GM12878 (cell line): Measurements from ENCODE around the gene PCGF1. TPM values are rescaled to one million over a fixed set of nuclear protein-coding genes. Genes with fewer than 3 reads are reported as not detected.

Source experiments
- ATAC-seq: fragments of 200-7000 bp; cut with Tn5 transposase; 3 replicates; pipeline ENCODE4 v1.9.1; 2020; ENCODE audit warnings: mild to moderate bottlenecking, moderate library complexity
- BruUV-seq: library from RNA; stranded (reverse); fragments of 400-500 nt; replicated peaks from 2 replicates; lab custom pipeline; 2021; lab: Mats Ljungman, UMichigan
- CTCF ChIA-PET: fragments of 300-600 bp; sonication (Branson Sonifier 250); formaldehyde crosslinking; extraction: SDS; loops from one replicate; lab custom pipeline; 2021; ENCODE audit warnings: inconsistent platforms; lab: Yijun Ruan, JAX
- POLR2A ChIA-PET: fragments of 350-600 bp; formaldehyde crosslinking; extraction: SDS; loops from one replicate; lab custom pipeline; 2021; ENCODE audit warnings: inconsistent platforms; lab: Charles Lee
- RAD21 ChIA-PET: fragments of 300-600 bp; sonication (Branson Sonifier 250); formaldehyde crosslinking; loops from one replicate; lab custom pipeline; 2023; ENCODE audit warnings: antibody characterized with exemption; ENCODE audit not compliant: unreplicated experiment; lab: Charles Lee
- SMC1A ChIA-PET: fragments of 300-600 bp; sonication (Branson Sonifier 250); formaldehyde crosslinking; loops from one replicate; lab custom pipeline; 2023; ENCODE audit not compliant: unreplicated experiment, uncharacterized antibody; lab: Charles Lee
- DNase-seq: peaks from one replicate; pipeline ENCODE4 v3.0.0-alpha.2; 2011; ENCODE audit warnings: low read depth, low spot score
- FAIRE-seq: peaks from 3 replicates; lab custom pipeline; 2011; peaks lifted over from hg19 to GRCh38; lab: Jason Lieb, UNC
- H2AFZ ChIP-seq: 2 replicates; pipeline ENCODE4 v1.6.0; 2011; ENCODE audit warnings: low read depth, low read length, control low read depth; ENCODE audit not compliant: control insufficient read depth
- H3K27ac ChIP-seq: 2 replicates; pipeline ENCODE4 v1.5.1; 2011; ENCODE audit warnings: control low read depth; ENCODE audit not compliant: control insufficient read depth, insufficient read depth
- H3K27me3 ChIP-seq, 2 experiments: replicated peaks in 1 of 2; 2 replicates each; pipeline versions ENCODE4 v1.6.0 to v1.6.1; 2011; ENCODE audit warnings: low read length in 1 of 2; ENCODE audit not compliant: control insufficient read depth in 2 of 2, insufficient read depth in 2 of 2
- H3K36me3 ChIP-seq, 2 experiments: 2 replicates each; pipeline ENCODE4 v1.5.1; 2011; ENCODE audit warnings: low read length in 1 of 2; ENCODE audit not compliant: control insufficient read depth in 2 of 2, insufficient read depth in 2 of 2
- H3K4me1 ChIP-seq: 2 replicates; pipeline ENCODE4 v1.6.1; 2011; ENCODE audit warnings: mild to moderate bottlenecking, low read length, moderate library complexity, mixed read lengths; ENCODE audit not compliant: control insufficient read depth, insufficient read depth
- H3K4me2 ChIP-seq: 2 replicates; pipeline ENCODE4 v1.6.0; 2011; ENCODE audit warnings: control low read depth; ENCODE audit not compliant: control insufficient read depth, insufficient read depth
- H3K4me3 ChIP-seq: fragments of 200-600 bp; sonication (generic); 2 replicates; pipeline ENCODE4 v1.5.1; 2016
- H3K79me2 ChIP-seq: 2 replicates; pipeline ENCODE4 v1.6.0; 2011; ENCODE audit warnings: low read length; ENCODE audit not compliant: control insufficient read depth, insufficient read depth
- H3K9ac ChIP-seq: 2 replicates; pipeline ENCODE4 v1.8.0; 2011; ENCODE audit warnings: low read length, control low read depth, mixed read lengths; ENCODE audit not compliant: control insufficient read depth, insufficient read depth
- H3K9me3 ChIP-seq: replicated peaks from 3 replicates; pipeline ENCODE4 v1.5.1; 2011; ENCODE audit warnings: mild to moderate bottlenecking, low read length; ENCODE audit not compliant: control insufficient read depth, insufficient read depth
- H4K20me1 ChIP-seq: 2 replicates; pipeline ENCODE4 v1.6.0; 2011; ENCODE audit not compliant: control insufficient read depth, insufficient read depth
- ASH2L ChIP-seq: fragments of 300-600, 200-600 bp; sonication (generic); IDR thresholded peaks from 2 replicates; pipeline ENCODE4 v1.6.1; 2017; ENCODE audit warnings: low read depth, mild to moderate bottlenecking, borderline replicate concordance
- ATF7 ChIP-seq: fragments of 450-650 bp; IDR thresholded peaks from 2 replicates; pipeline ENCODE4 v1.6.1; 2016; ENCODE audit warnings: low read depth, mild to moderate bottlenecking
- BCL11A ChIP-seq: IDR thresholded peaks from 2 replicates; pipeline ENCODE4 v1.6.1; 2011; ENCODE audit warnings: low read depth, low read length
- EGR1 ChIP-seq, 2 experiments: IDR thresholded peaks; 1 replicate in 1 of 2; 2 replicates in 1 of 2; pipeline ENCODE4 v1.6.1; 2011 to 2012; ENCODE audit warnings: low read depth in 2 of 2, low read length in 2 of 2, borderline replicate concordance in 1 of 2, mild to moderate bottlenecking in 1 of 2, moderate library complexity in 1 of 2
- ETV6 ChIP-seq, 2 experiments: fragments of 450-650 bp in 1 of 2; IDR thresholded peaks in 1 of 2; conservative IDR thresholded peaks in 1 of 2; 2 replicates each; pipeline ENCODE4 v1.6.1; 2014; ENCODE audit warnings: antibody characterized with exemption in 1 of 2, borderline replicate concordance in 1 of 2, low read depth in 1 of 2, mild to moderate bottlenecking in 1 of 2, moderate library complexity in 1 of 2
- EZH2 ChIP-seq: IDR thresholded peaks from 2 replicates; pipeline ENCODE4 v1.6.1; 2012; ENCODE audit warnings: low read depth, mild to moderate bottlenecking, control low read depth, inconsistent platforms, low read length, borderline replicate concordance; ENCODE audit not compliant: control insufficient read depth
- MEF2A ChIP-seq: IDR thresholded peaks from 2 replicates; pipeline ENCODE4 v1.6.1; 2011; ENCODE audit warnings: low read depth, mild to moderate bottlenecking, low read length, moderate library complexity; ENCODE audit not compliant: insufficient read depth
- SIX5 ChIP-seq: IDR thresholded peaks from 2 replicates; pipeline ENCODE4 v1.6.1; 2011; ENCODE audit warnings: mild to moderate bottlenecking, low read depth, low read length, moderate library complexity; ENCODE audit not compliant: severe bottlenecking
- SMAD1 ChIP-seq: fragments of 450-650 bp; IDR thresholded peaks from 2 replicates; pipeline ENCODE4 v1.6.1; 2018; ENCODE audit warnings: mild to moderate bottlenecking, low read depth; ENCODE audit not compliant: partially characterized antibody
- USF2 ChIP-seq: IDR thresholded peaks from 2 replicates; pipeline ENCODE4 v1.6.1; 2011; ENCODE audit warnings: low read depth, low read length, improper control_type of control experiment, borderline replicate concordance
- ZNF687 ChIP-seq: fragments of 450-650 bp; IDR thresholded peaks from 2 replicates; pipeline ENCODE4 v1.6.1; 2017; ENCODE audit warnings: mild to moderate bottlenecking, moderate library complexity
- WGBS: methylation state at CpG from one replicate; pipeline ENCODE4 v1.1.6; 2016; ENCODE audit warnings: low lambda C conversion rate; ENCODE audit not compliant: insufficient replicate concordance, insufficient coverage; ENCODE audit errors: missing lambda C conversion rate; 5-methylcytosine and 5-hydroxymethylcytosine counted together
- in situ Hi-C: fragments of 300-500 bp; cut with MboI; formaldehyde crosslinking; loops from 9 replicates; pipeline ENCODE4 v1.14.3; 2018; ENCODE audit warnings: mixed read lengths
- intact Hi-C: fragments of 100-400 bp; cut with micrococcal nuclease; formaldehyde crosslinking; loops from one replicate; pipeline ENCODE4 v1.14.2; 2022; ENCODE audit not compliant: unreplicated experiment
- polyA plus RNA-seq, 11 experiments: library from polyadenylated mRNA; depleted of rRNA in 4 of 11; unstranded in 6 of 11; stranded (reverse) in 5 of 11; fragments of >200 nt; fragmentation: Nextera tagmentation in 4 of 11; fragmentation: Illumina TruSeq in 1 of 11; extraction: Ambion mirVana in 4 of 11; extraction: Trizol in 1 of 11; gene quantifications; 1 replicate in 1 of 11; 2 replicates in 10 of 11; pipeline versions ENCODE4 v1.2.1 to v1.2.3, GENCODE V29; 2011 to 2016; ENCODE audit warnings: inconsistent platforms in 2 of 11, missing spikeins in 2 of 11, low read depth in 1 of 11
- total RNA-seq, 4 experiments: library from RNA; depleted of rRNA in 3 of 4; stranded (reverse); fragments of >200 nt in 3 of 4; fragmentation: Illumina TruSeq in 1 of 4; extraction: Trizol in 1 of 4; gene quantifications; 2 replicates each; pipeline versions ENCODE4 v1.2.1 to v1.2.3, GENCODE V29; 2013 to 2021
- TF ChIP-seq, protein P1 (sequence below): IDR thresholded peaks from 2 replicates; pipeline ENCODE4 v1.6.1; 2011; ENCODE audit warnings: borderline replicate concordance, low read depth, mild to moderate bottlenecking, moderate library complexity, low read length; ENCODE audit not compliant: insufficient read depth, poor library complexity, severe bottlenecking
- TF ChIP-seq, protein P2 (sequence below): IDR thresholded peaks from 2 replicates; pipeline ENCODE4 v1.6.1; 2012; ENCODE audit warnings: low read depth, low read length, improper control_type of control experiment

Gene PCGF1
- total and polyA plus RNA-seq, 10 of the 15 experiments (the other 5 are each of a cell fraction or from before 2014, with no cell fraction given), result 23.1 to 50.8 (median 27.4) TPM

- H3K27me3 ChIP-seq, result peaks cover 15 to 25% of the 10 kb centered on the region in 2 experiments; a peak in 3 of 4 replicates
- DNase-seq (no peak), FAIRE-seq (no peak), ATAC-seq (no peak)
- POLR2A ChIA-PET, result interaction anchor here (1.1 to 1.9 kb wide), 2 partner anchors 27 to 110 kb away, joined by 3 to 4 read pairs; partner anchors contain the start of gene AUP1
- CTCF ChIA-PET, result interaction anchor here (1.4 to 13.9 kb wide), 4 partner anchors 19 to 85 kb away, joined by 4 to 231 read pairs (median 84); partner anchors contain the start of genes AUP1, CCDC142, DQX1 and HTRA2
- SMC1A ChIA-PET, result interaction anchor here (1.2 to 7.0 kb wide), 4 partner anchors 9 to 85 kb away, joined by 3 to 71 read pairs (median 4); no protein-coding TSS in a partner anchor
- RAD21 ChIA-PET, result interaction anchor here (0.8 to 2.9 kb wide), 6 partner anchors 18 to 87 kb away, joined by 3 to 10 read pairs (median 6); partner anchors contain the start of genes AUP1, CCDC142, HTRA2 and INO80B
- H2AFZ ChIP-seq, result no peak overlapping the region
- intact Hi-C loops (loop anchor here (2.0 kb wide), 1 partner anchor 19 kb away; the partner anchor contains the start of genes CCDC142 and TTC31), in situ Hi-C loops (no loop called here)
- H3K4me1 ChIP-seq, result peaks cover 27% of the 10 kb centered on the region
- H3K36me3 ChIP-seq, result peaks cover 0 to 7% of the 10 kb centered on the region in 2 experiments; a peak in 1 of 4 replicates
- 87% methylated on average over 18 of the region's 18 CpGs for WGBS
- no peak overlapping the region for H3K4me2 ChIP-seq
- H3K9ac ChIP-seq, result no peak overlapping the region
- H3K4me3 ChIP-seq, result no peak overlapping the region
- H3K27ac ChIP-seq, result no peak overlapping the region
- H4K20me1 ChIP-seq, result no peaks in the 10 kb centered on the region
- no peaks in the 10 kb centered on the region for H3K9me3 ChIP-seq
- H3K79me2 ChIP-seq, result peaks cover 6% of the 10 kb centered on the region
- BruUV-seq, result no TSS peak
- TF ChIP-seq MEF2A (no peak), USF2 (no peak), ATF7 (no peak), SIX5 (no peak), ZNF687 (no peak), SMAD1 (no peak), ETV6 (conservative IDR thresholded peaks at IDR 0.05 in 1 of 2, IDR thresholded peaks at IDR 0.05 in 1 of 2; ENCODE audit: borderline replicate concordance in 1 of 2, low read depth in 1 of 2) (no peak), EZH2 (no peak), ASH2L (no peak), BCL11A (no peak), EGR1 (IDR thresholded peaks at IDR 0.05; ENCODE audit: borderline replicate concordance in 1 of 2, low read depth in 2 of 2, low read length in 2 of 2) (no peak)
- TF ChIP-seq, protein P1, sequence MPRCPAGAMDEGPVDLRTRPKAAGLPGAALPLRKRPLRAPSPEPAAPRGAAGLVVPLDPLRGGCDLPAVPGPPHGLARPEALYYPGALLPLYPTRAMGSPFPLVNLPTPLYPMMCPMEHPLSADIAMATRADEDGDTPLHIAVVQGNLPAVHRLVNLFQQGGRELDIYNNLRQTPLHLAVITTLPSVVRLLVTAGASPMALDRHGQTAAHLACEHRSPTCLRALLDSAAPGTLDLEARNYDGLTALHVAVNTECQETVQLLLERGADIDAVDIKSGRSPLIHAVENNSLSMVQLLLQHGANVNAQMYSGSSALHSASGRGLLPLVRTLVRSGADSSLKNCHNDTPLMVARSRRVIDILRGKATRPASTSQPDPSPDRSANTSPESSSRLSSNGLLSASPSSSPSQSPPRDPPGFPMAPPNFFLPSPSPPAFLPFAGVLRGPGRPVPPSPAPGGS, result no peak
- TF ChIP-seq, protein P2, sequence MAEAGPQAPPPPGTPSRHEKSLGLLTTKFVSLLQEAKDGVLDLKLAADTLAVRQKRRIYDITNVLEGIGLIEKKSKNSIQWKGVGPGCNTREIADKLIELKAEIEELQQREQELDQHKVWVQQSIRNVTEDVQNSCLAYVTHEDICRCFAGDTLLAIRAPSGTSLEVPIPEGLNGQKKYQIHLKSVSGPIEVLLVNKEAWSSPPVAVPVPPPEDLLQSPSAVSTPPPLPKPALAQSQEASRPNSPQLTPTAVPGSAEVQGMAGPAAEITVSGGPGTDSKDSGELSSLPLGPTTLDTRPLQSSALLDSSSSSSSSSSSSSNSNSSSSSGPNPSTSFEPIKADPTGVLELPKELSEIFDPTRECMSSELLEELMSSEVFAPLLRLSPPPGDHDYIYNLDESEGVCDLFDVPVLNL, result no peak
These were observed 6.0 kb downstream of the PCGF1 start for GRCh38 chr2:74501335-74502071.
